Neuronal stem cell (in vitro differentiated cells): ENCODE measurements around the gene TMEM63C.
A peak's percentile ranks its signal among the peaks of the same experiment; 100 is the strongest.

Source experiments
- DNase-seq: peaks from one replicate; pipeline ENCODE4 v3.0.0-alpha.2; 2013; ENCODE audit warnings: low spot score
- H2AFZ ChIP-seq: one replicate; pipeline ENCODE4 v1.6.1; 2013; ENCODE audit warnings: mild to moderate bottlenecking, low read length, inconsistent platforms
- H2AK5ac ChIP-seq: 2 replicates; pipeline ENCODE4 v1.6.1; 2013; ENCODE audit warnings: low read depth, mild to moderate bottlenecking, inconsistent platforms, low read length, moderate library complexity, mixed read lengths
- H2BK120ac ChIP-seq: 2 replicates; pipeline ENCODE4 v1.6.1; 2013; ENCODE audit warnings: low read depth, mild to moderate bottlenecking, inconsistent platforms, low read length, moderate library complexity, mixed read lengths
- H2BK12ac ChIP-seq: one replicate; pipeline ENCODE4 v1.6.1; 2013; ENCODE audit warnings: low read length, inconsistent platforms
- H2BK15ac ChIP-seq: 2 replicates; pipeline ENCODE4 v1.6.1; 2013; ENCODE audit warnings: mild to moderate bottlenecking, low read length, inconsistent platforms, mixed read lengths
- H2BK5ac ChIP-seq: one replicate; pipeline ENCODE4 v1.6.1; 2013; ENCODE audit warnings: inconsistent platforms, mild to moderate bottlenecking, low read length, moderate library complexity
- H3K14ac ChIP-seq: one replicate; pipeline ENCODE4 v1.6.1; 2013; ENCODE audit warnings: low read length, inconsistent platforms
- H3K18ac ChIP-seq: 2 replicates; pipeline ENCODE4 v1.6.1; 2013; ENCODE audit warnings: low read length, inconsistent platforms
- H3K23ac ChIP-seq: 2 replicates; pipeline ENCODE4 v1.6.1; 2013; ENCODE audit warnings: low read depth, mild to moderate bottlenecking, mixed read lengths, low read length, inconsistent platforms; ENCODE audit not compliant: poor library complexity
- H3K27ac ChIP-seq: replicated peaks from 3 replicates; pipeline ENCODE4 v1.5.1; 2013; ENCODE audit warnings: low read length, inconsistent platforms
- H3K27me3 ChIP-seq, 3 experiments: 2 replicates each; pipeline ENCODE4 v1.6.1; 2013; ENCODE audit warnings: low read length in 3 of 3, mild to moderate bottlenecking in 2 of 3, inconsistent platforms in 1 of 3, low read depth in 1 of 3, mixed read lengths in 1 of 3, moderate library complexity in 1 of 3; ENCODE audit not compliant: control insufficient read depth in 3 of 3, insufficient read depth in 3 of 3
- H3K36me3 ChIP-seq, 2 donors: replicated peaks in 1 of 2; 2 replicates each; pipeline ENCODE4 v1.6.1; 2013; ENCODE audit warnings: low read length in 2 of 2; ENCODE audit not compliant: control insufficient read depth in 2 of 2, insufficient read depth in 2 of 2
- H3K4ac ChIP-seq: 2 replicates; pipeline ENCODE4 v1.6.1; 2013; ENCODE audit warnings: inconsistent platforms, mild to moderate bottlenecking, low read length, moderate library complexity
- H3K4me1 ChIP-seq, 2 donors: 1 replicate in 1 of 2; 2 replicates in 1 of 2; pipeline ENCODE4 v1.6.1; 2013; ENCODE audit warnings: low read length in 2 of 2, low read depth in 1 of 2; ENCODE audit not compliant: control insufficient read depth in 2 of 2, insufficient read depth in 1 of 2
- H3K4me2 ChIP-seq: one replicate; pipeline ENCODE4 v1.6.1; 2013; ENCODE audit warnings: mild to moderate bottlenecking, low read length, inconsistent platforms; ENCODE audit not compliant: insufficient read depth, poor library complexity, severe bottlenecking
- H3K4me3 ChIP-seq, 2 donors: 2 replicates each; pipeline ENCODE4 v1.5.1; 2013; ENCODE audit warnings: low read length in 2 of 2, mild to moderate bottlenecking in 2 of 2, inconsistent platforms in 1 of 2, moderate library complexity in 1 of 2
- H3K79me1 ChIP-seq: one replicate; pipeline ENCODE4 v1.6.1; 2013; ENCODE audit warnings: low read depth, mild to moderate bottlenecking, inconsistent platforms, low read length, moderate library complexity
- H3K9ac ChIP-seq: one replicate; pipeline ENCODE4 v1.6.1; 2013; ENCODE audit warnings: mild to moderate bottlenecking, low read depth, low read length, inconsistent platforms; ENCODE audit not compliant: poor library complexity
- H3K9me3 ChIP-seq, 2 donors: replicated peaks in 1 of 2; 2 replicates each; pipeline versions ENCODE3 to v1.6.1; 2013; ENCODE audit warnings: low read length in 2 of 2, mild to moderate bottlenecking in 2 of 2, inconsistent platforms in 1 of 2, low read depth in 1 of 2, mixed read lengths in 1 of 2, moderate library complexity in 1 of 2; ENCODE audit not compliant: control insufficient read depth in 2 of 2, insufficient read depth in 1 of 2
- H4K8ac ChIP-seq: one replicate; pipeline ENCODE4 v1.6.1; 2013; ENCODE audit warnings: low read depth, mild to moderate bottlenecking, inconsistent platforms, low read length, moderate library complexity
- H4K91ac ChIP-seq: one replicate; pipeline ENCODE4 v1.6.1; 2013; ENCODE audit warnings: low read length, low read depth, mild to moderate bottlenecking, inconsistent platforms; ENCODE audit not compliant: poor library complexity
- WGBS, 2 donors: extraction: QIAGEN DNeasy Blood & Tissue Kit; methylation state at CpG; one replicate each; pipeline ENCODE4 v1.1.7; 2013; ENCODE audit warnings: missing lambda C conversion rate in 2 of 2, mixed read lengths in 1 of 2; ENCODE audit not compliant: insufficient read length in 2 of 2, insufficient replicate concordance in 1 of 2; ENCODE audit errors: extremely low coverage in 2 of 2; 5-methylcytosine and 5-hydroxymethylcytosine counted together

The TMEM63C gene

DNA sequence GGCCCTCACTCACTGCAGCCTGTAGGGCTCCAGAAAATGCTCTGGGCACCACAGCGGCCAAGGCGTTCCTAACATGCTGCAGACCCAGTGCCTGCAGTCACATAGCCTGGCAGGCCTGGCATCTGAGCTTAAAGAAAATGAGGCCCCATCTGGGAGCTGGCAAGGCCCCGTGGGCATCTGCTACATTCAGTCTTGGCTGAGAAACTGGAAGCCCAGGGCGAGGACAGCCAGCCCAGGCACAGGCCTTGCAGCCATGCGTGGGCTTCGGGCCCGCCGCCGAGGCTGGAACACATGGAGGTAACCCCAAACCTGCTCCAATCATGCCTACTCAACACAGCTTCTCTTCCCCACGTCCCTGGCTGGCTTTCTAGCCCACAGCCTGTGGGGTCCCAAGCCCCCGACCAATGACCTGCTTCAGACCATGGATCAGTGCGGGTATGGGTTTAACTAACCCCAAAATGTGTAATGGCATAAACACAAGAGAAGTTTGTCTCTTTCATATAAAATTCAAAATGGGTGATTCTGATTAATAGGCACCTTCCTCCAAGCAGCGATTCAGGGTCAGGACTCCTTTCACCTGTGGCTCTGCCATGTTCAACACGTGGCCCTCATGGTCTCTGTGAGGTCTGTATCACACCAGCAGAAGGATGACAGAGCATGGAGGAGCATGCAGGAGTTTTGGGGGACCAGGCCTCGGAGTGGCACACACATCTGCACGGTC is 83.0 kb downstream of the TMEM63C start:
- Histone ChIP-seq H3K23ac (no peak overlapping the region), H3K9ac (no peak overlapping the region), H3K4me1 (no peaks in the 10 kb centered on the region), H3K9me3 (peaks cover 0 to 5% of the 10 kb centered on the region in 2 donors), H3K27ac (no peak overlapping the region), H2AK5ac (no peak overlapping the region), H3K27me3 (peaks cover 0 to 87% (median 13%) of the 10 kb centered on the region in 3 experiments), H3K4ac (no peak overlapping the region), H3K79me1 (no peaks in the 10 kb centered on the region), H2AFZ (no peak overlapping the region), H3K4me2 (no peak overlapping the region), H2BK5ac (no peak overlapping the region), H4K8ac (no peak overlapping the region), H2BK120ac (no peak overlapping the region), H2BK15ac (no peak overlapping the region), H3K36me3 (no peaks in the 10 kb centered on the region), H3K18ac (no peak overlapping the region), H3K14ac (no peak overlapping the region), H4K91ac (no peak overlapping the region), H2BK12ac (no peak overlapping the region), H3K4me3 (no peak overlapping the region)
- no peak for DNase-seq
- WGBS, 2 donors = no CpG with 5 or more reads among the region's 16 CpGs

DNA sequence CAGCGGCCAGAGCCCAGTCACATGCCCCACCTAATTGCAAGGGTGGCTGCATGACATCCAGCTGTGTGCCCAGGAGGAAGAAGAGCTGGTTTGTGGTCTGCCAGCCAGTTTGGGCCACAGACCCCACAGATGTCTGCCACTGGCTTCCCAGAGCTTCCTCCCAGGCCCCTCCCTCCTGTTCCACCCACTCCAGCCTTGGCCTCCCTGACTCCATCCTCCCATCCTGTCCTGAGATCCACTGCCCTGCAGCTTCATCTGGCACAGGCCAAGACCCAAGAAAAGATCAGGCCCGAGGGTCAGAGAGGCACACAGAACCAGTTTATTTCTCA is 83.6 kb downstream of the TMEM63C start:
- Histone ChIP-seq H2BK5ac (peak overlapping the region; percentile 4), H3K4me1 (no peaks in the 10 kb centered on the region), H3K27me3 (peaks cover under 1 to 87% (median 18%) of the 10 kb centered on the region in 3 experiments), H3K9me3 (peaks cover 0 to 5% of the 10 kb centered on the region in 2 donors), H4K8ac (no peak overlapping the region), H2BK15ac (no peak overlapping the region), H3K79me1 (no peaks in the 10 kb centered on the region), H2BK120ac (no peak overlapping the region), H3K4ac (no peak overlapping the region), H3K4me2 (no peak overlapping the region), H3K23ac (no peak overlapping the region), H3K18ac (no peak overlapping the region), H3K36me3 (no peaks in the 10 kb centered on the region), H2BK12ac (no peak overlapping the region), H2AK5ac (no peak overlapping the region), H4K91ac (no peak overlapping the region), H3K14ac (no peak overlapping the region), H3K4me3 (no peak overlapping the region), H2AFZ (no peak overlapping the region), H3K27ac (no peak overlapping the region), H3K9ac (no peak overlapping the region)
- no CpG with 5 or more reads among the region's 2 CpGs for WGBS, 2 donors
- no peak for DNase-seq

- no peak overlapping the region for H3K27ac ChIP-seq
- no peak overlapping the region for H3K4me3 ChIP-seq
- no peak overlapping the region for H2BK120ac ChIP-seq
- no peak overlapping the region for H2AK5ac ChIP-seq
- WGBS, 2 donors = no CpG with 5 or more reads among the region's 16 CpGs
- no peak overlapping the region for H4K91ac ChIP-seq
- peaks cover 0 to 5% of the 10 kb centered on the region in 2 donors for H3K9me3 ChIP-seq
- H3K4me2 ChIP-seq = no peak overlapping the region
- H2BK5ac ChIP-seq = peak overlapping the region; percentile 4
- H2BK15ac ChIP-seq = no peak overlapping the region
- H3K18ac ChIP-seq = no peak overlapping the region
- no peak for DNase-seq
- no peak overlapping the region for H3K4ac ChIP-seq
- no peak overlapping the region for H4K8ac ChIP-seq
- no peaks in the 10 kb centered on the region for H3K79me1 ChIP-seq
- H3K14ac ChIP-seq = no peak overlapping the region
- no peaks in the 10 kb centered on the region for H3K4me1 ChIP-seq
- no peak overlapping the region for H2BK12ac ChIP-seq
- peaks cover 7 to 87% (median 24%) of the 10 kb centered on the region in 3 experiments for H3K27me3 ChIP-seq
- no peak overlapping the region for H3K23ac ChIP-seq
- H2AFZ ChIP-seq = no peak overlapping the region
- H3K36me3 ChIP-seq = no peaks in the 10 kb centered on the region
- H3K9ac ChIP-seq = no peak overlapping the region
Measured at GRCh38 chr14:77265561-77266335, 84.2 kb downstream of the TMEM63C start.

DNA sequence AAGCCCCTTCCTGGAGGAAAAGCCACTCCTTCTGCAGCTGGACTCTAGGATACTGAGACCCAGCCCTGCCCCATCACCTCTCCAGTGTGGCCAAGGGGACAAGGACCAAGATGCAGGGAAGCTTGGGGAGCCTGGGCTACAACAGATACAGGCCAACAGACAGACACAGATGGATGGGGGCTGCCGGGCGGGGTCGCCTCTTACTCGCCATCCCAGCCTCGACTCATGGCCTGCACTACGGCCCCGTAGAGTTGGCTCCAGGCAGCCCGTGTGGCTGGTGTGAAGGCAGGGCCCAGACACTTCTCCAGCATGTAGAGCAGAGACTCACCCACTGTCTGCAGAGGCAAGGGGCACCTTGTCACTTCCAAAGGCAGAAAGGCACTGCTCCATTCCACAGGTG is 84.7 kb downstream of the TMEM63C start:
- Histone ChIP-seq H4K8ac (no peak overlapping the region), H3K4me3 (no peak overlapping the region), H3K79me1 (no peaks in the 10 kb centered on the region), H2BK120ac (no peak overlapping the region), H2BK12ac (no peak overlapping the region), H2BK15ac (no peak overlapping the region), H3K27me3 (peaks cover 10 to 87% (median 30%) of the 10 kb centered on the region in 3 experiments), H3K27ac (no peak overlapping the region), H3K18ac (no peak overlapping the region), H2AK5ac (no peak overlapping the region), H2AFZ (no peak overlapping the region), H3K4me1 (no peaks in the 10 kb centered on the region), H3K14ac (no peak overlapping the region), H3K9ac (peak overlapping the region; percentile 18), H2BK5ac (no peak overlapping the region), H4K91ac (no peak overlapping the region), H3K36me3 (no peaks in the 10 kb centered on the region), H3K9me3 (peaks cover 0 to 5% of the 10 kb centered on the region in 2 donors), H3K4me2 (no peak overlapping the region), H3K4ac (no peak overlapping the region), H3K23ac (no peak overlapping the region)
- WGBS, 2 donors = no CpG with 5 or more reads among the region's 8 CpGs
- DNase-seq = no peak
